NB4 (cell line): Measurements from ENCODE around the gene CLBA1.

Experiments
- DNase-seq: peaks from one replicate; pipeline ENCODE4 v3.0.0; 2010; ENCODE audit warnings: low read depth
- H3K4me3 ChIP-seq: one replicate; pipeline ENCODE4 v1.5.1; 2011; ENCODE audit warnings: mild to moderate bottlenecking, low read depth, low read length, moderate library complexity
- CTCF ChIP-seq: IDR thresholded peaks from one replicate; pipeline ENCODE4 v1.5.1; 2012; ENCODE audit warnings: low read depth, low read length
- MAX ChIP-seq: IDR thresholded peaks from 2 replicates; pipeline ENCODE4 v1.6.1; 2011; ENCODE audit warnings: low read depth, low read length
- MYC ChIP-seq: IDR thresholded peaks from 2 replicates; pipeline ENCODE4 v1.6.1; 2011; ENCODE audit warnings: low read depth, low read length
- POLR2A ChIP-seq: IDR thresholded peaks from 2 replicates; pipeline ENCODE4 v1.6.1; 2011; ENCODE audit warnings: mild to moderate bottlenecking; ENCODE audit not compliant: insufficient read length; ENCODE audit errors: extremely low read depth

CLBA1 gene

GRCh38 chr14:104996032-104996431 is 10.4 kb downstream of the CLBA1 start:
- H3K4me3 ChIP-seq: no peak overlapping the region

GRCh38 chr14:104996483-104996882 is 10.9 kb downstream of the CLBA1 start:
- no peak overlapping the region for H3K4me3 ChIP-seq
- no peak for TF ChIP-seq MYC
- TF ChIP-seq POLR2A: no peak
- TF ChIP-seq CTCF: no peak
- no peak for TF ChIP-seq MAX
- no peak for DNase-seq

More at GRCh38 chr14:104996032-104996431, 10.4 kb downstream of the CLBA1 start:
- TF ChIP-seq MYC: no peak
- no peak for DNase-seq

- DNase-seq: no peak
- TF ChIP-seq MAX (no peak), MYC (no peak), POLR2A (no peak), CTCF (no peak)
- H3K4me3 ChIP-seq: no peak overlapping the region
Measured at GRCh38 chr14:104998801-104999200, 13.2 kb downstream of the CLBA1 start.

- no peak for DNase-seq
- no peak for TF ChIP-seq CTCF
- no peak for TF ChIP-seq POLR2A
- no peak for TF ChIP-seq MYC
- TF ChIP-seq MAX: no peak
- no peak overlapping the region for H3K4me3 ChIP-seq
Measured at GRCh38 chr14:104999361-104999760, 13.8 kb downstream of the CLBA1 start.

GRCh38 chr14:105005329-105005928 is 19.8 kb downstream of the CLBA1 start:
- no peak for DNase-seq
- TF ChIP-seq MAX: no peak
- no peak for TF ChIP-seq POLR2A
- TF ChIP-seq CTCF: no peak
- no peak for TF ChIP-seq MYC
- H3K4me3 ChIP-seq: no peak overlapping the region

- no peak for TF ChIP-seq CTCF
- TF ChIP-seq MAX: no peak
- H3K4me3 ChIP-seq: no peak overlapping the region
- no peak for DNase-seq
Measured at GRCh38 chr14:105005929-105006830, 20.6 kb downstream of the CLBA1 start.
